NCI-H460 (cell line): ENCODE data around the gene C17orf78. TPM values are rescaled to one million over a fixed set of nuclear protein-coding genes. Genes with fewer than 3 reads are reported as not detected.
"Not testable (repeated sequence)": the region's sequence is repeated elsewhere in the genome, so short reads cannot be mapped to it uniquely, and the experiment has no call there.

Experiments
- DNase-seq: peaks from one replicate; pipeline ENCODE4 v3.0.0-alpha.2; 2016; ENCODE audit warnings: low read depth; ENCODE audit errors: extremely low read depth
- polyA plus RNA-seq: library from polyadenylated mRNA; depleted of rRNA; stranded (reverse); fragments of >200 nt; gene quantifications from 2 replicates; pipeline ENCODE4 v1.2.3, GENCODE V29; 2014; cell fraction: nucleus; rRNA removed
- total RNA-seq: library from RNA; depleted of rRNA; stranded (reverse); fragments of >200 nt; shearing (Covaris generic); gene quantifications from 2 replicates; pipeline ENCODE4 v1.2.3, GENCODE V29; 2014; rRNA removed

The C17orf78 gene
- total RNA-seq = not detected in 2 replicates
- polyA plus RNA-seq = not detected in 2 replicates

DNA sequence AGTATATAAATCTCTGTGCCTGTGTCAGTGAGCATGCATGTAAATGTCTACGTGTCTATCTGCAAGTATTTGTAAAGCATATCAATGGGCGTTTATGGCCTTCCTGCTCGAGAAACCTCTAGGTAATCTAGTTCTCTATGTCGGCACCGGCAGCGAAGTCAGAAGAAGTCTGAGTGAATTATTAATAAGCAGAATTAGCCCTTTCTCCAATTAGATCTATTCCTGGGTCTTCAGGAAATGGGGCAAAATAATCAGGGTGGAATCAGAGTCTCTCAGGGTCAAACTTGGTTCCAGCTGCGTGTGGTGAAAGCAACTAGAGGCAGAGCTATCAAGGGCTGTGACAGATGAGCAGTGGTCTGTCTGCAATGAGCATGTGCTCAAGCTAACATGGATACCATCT, at the start of gene C17orf78:
Gene C17orf78 (plus strand): TSS at position 280 of the 400 bp plus-strand sequence. CDS start 108 bp downstream, at position 388.
- DNase-seq = no peak

DNA sequence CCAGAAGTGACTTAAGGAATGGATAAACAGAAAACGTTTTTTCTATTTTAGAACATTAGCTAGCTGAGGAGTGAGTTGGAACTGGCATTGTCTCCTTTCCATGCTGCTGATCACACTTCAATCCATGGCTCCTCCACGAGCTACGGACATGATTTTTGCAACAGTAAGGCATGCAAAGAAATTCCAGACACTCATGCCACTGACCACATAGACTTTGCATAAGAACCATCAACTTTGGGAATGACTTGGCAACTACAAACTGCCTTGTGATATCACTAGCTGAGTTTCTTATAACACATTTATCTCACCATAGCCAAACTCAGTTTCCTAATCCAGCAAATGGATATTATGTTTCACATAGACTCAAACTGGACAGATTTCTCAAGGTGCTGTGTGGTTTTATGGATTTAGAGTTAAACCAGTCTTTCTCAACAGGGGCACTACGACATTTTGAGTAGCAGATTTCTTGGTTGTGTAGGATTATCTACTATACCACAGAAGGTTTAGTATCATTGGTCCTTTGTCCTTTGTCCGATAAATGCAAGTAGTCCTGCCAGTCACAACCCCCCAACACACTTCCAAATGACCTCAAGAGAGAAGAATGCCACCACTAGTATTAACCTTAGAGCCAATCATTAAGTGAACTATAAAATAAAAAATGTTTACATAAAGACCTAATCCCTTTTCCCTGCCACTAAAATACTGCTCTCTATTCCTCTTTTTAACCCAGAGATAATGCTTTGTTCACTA, 48.3 kb upstream of the C17orf78 start:
- DNase-seq = no peak

DNA sequence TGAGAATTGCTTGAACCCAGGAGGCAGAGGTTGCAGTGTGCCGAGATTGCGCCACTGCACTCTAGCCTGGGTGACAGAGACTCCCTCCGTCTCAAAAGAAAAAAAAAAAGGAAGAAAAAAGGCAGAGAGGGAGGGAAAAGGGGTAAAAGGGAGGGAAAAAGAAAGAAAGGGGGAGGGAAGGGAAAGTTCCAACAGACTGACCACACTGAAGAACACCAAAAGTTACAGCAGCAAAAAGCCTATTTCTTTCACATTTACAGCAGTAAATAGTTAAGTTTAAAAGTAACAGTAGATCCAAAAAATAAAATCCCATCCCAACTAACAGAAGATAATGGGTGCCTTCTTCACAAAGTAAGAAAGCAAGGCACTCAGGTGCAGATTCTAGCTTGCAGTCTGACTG, 36.9 kb upstream of the C17orf78 start:
- no peak for DNase-seq

DNA sequence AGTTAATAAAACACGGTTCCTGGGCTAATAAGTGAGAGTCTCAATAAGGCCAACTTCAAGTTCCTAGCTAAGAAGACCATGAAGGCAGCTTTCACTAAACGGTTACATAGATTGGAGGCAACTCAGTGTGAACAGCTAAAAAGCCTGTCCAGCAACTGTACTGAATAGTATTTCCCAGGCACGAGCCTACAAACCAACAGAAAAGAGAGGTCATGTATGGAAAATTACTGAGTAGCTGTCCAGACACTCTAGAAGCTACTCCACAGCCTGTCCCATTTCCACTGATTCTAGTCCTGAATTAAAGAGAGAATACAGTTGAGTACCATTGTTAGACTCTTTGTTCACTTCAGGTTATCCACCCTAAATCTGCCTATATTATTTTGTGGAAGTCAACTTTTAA, 36.5 kb upstream of the C17orf78 start:
- no peak for DNase-seq

DNA sequence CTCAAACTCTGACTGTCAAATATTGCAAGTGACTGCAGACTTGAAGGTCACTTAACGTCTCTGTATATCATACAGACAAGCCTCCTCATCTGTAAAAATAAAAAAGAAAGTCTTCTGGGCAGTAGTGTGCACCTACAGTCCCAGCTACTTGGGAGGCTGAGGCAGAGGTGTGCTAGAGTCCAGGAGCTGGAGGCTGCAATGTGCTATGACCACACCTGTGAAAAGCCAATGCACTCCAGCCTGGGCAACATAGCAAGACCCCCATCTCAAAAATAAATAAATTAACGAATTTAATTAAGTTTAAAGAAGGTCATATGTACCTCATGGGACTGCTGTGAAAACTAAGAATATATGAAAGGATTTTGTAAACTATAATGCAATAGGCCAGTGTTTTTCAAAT, 35.0 kb upstream of the C17orf78 start:
- no peak for DNase-seq

GRCh38 chr17:37342589-37342988, 33.2 kb upstream of the C17orf78 start:
- no peak for DNase-seq

DNA sequence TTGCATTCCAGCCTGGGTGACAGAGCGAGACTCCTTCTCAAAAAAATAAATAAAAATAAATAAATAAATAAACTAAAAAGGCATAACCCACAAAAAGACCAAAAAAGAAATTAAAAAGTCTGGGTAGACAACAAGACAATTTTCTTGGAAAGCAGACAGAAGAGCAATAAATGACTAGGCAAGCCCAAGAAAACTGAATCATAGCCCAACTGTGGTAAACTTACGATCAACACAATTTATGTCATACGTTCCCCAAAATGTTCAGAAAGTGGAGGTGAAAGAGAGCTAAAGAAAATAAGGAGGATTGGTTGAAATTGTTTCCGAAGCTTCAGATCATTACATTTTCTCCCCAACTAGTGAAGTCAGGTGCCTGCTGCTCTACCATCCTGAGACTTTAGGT, 31.3 kb upstream of the C17orf78 start:
- DNase-seq = no peak

GRCh38 chr17:37346863-37347402, 28.9 kb upstream of the C17orf78 start:
- not testable (repeated sequence) for DNase-seq

GRCh38 chr17:37356796-37357569, 18.8 kb upstream of the C17orf78 start:
- not testable (repeated sequence) for DNase-seq

DNA sequence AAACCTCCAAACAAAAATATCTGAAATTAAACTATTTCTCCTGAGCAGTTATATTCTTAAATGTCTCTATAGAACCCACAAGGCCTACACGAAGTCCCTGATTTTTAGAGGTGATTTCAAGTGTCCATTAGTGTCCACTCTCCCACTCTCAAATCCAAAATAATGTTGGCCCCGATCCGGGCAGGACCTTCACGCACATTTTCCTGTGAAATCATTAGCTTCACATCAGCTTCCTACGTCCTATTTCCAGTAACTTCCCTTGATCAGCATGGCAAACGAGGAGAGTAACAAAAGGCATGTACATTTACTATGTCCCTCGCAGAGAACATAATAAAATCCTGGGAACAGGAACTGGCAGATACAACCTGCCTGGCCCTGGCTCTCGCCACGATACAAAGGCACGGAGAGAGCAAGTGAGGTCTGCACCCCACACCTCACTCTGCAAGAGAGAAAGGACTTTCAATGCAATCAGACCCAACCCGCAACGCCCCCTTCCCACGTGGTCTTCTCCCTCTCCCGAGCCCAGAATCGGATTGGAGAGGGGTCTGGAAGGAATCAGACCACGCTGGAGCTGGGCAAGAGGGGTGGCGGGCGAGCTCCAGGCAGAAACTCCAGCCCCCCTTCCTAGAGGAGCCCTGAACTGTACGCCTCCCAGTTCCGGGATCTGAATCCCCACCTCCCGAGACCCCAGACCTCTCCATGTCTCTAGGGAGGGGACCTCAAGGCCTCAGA, 17.5 kb upstream of the C17orf78 start:
- DNase-seq = peak; percentile 25

DNA sequence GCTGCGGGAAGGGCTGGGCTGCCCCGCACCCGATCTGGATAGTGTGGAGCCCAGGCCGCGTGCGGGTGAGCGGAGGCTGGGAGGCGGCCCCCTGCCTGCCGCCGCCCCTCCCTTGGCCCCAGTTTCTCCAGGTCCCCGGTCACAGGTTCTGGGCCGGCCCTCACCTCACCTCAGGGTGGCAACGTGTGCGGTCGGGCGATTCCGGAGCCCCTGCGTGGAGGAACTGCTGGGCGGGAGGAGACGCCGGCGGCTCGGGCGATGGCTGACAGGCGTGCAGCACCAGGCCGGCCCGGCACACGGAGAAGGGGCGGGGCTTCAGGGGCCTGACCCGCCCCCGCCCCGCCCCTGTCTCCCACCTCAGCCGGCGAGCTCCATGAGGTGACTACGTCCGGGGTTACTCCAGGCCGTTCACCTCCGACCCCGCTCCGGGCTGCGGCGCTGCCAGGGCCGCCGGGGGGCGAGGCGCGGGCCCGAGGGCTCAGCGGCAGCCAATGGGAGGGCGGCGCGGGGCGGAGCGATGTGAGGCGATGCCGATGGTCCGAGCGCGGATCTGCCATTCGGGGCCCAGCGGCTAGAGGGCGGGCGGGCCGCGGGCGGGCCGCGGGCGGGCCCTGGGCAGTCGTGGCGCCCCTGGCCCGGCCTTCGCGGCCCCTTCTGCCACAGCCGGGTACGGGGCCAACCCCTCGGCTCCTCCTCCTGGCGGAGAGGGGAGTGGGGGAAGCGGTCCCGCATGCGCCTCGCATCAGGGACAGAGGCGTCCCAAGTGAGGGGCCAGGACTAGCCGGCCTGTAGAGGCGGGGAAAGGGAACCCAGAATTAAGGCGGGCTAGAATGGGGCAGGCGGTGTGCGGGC, 16.7 kb upstream of the C17orf78 start:
- peak; percentile 96 for DNase-seq

GRCh38 chr17:37359682-37360188, 16.1 kb upstream of the C17orf78 start:
- no peak for DNase-seq

- DNase-seq = no peak
These were observed 15.2 kb upstream of the C17orf78 start for GRCh38 chr17:37360632-37361031.

GRCh38 chr17:37361543-37361942, 14.2 kb upstream of the C17orf78 start:
- DNase-seq = no peak

GRCh38 chr17:37365589-37365988, 10.2 kb upstream of the C17orf78 start:
- no peak for DNase-seq

DNA sequence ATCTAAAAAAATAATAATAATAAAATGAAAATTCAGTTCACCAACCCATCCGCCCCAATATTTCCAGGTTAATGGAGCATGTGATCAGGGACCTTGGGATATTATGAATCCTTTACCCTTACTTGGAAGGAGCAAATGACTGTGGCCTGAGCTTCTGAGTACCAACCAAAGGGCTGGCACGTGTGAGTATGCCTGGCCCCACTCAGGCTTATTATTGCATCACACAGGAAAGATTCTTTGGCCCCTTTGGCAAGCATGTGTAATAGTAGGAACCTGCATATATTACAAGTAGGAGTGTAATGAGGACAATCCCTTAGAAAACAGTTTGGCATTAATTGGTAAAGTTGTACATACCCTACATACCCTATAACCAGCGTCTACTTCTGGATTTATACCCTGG, 7.2 kb upstream of the C17orf78 start:
- DNase-seq = no peak

GRCh38 chr17:37373530-37374159, 2.1 kb upstream of the C17orf78 start:
- peak; percentile 87 for DNase-seq

- DNase-seq = no peak
These were observed 6.3 kb downstream of the C17orf78 start for GRCh38 chr17:37382056-37382455.

GRCh38 chr17:37384560-37385149, 8.9 kb downstream of the C17orf78 start:
- DNase-seq = no peak
